Activated T-cell treated with anti-CD3 and anti-CD28 coated beads for 1 hour (primary cell): ENCODE data around the gene NSG1.
"Not testable (repeated sequence)": the region's sequence is repeated elsewhere in the genome, so short reads cannot be mapped to it uniquely, and the experiment has no call there.

Experiments
- DNase-seq: peaks from one replicate; pipeline ENCODE4 v3.0.0-alpha.2; 2020; ENCODE audit warnings: low read depth

The NSG1 gene

GRCh38 chr4:4436244-4436823, 49.4 kb downstream of the NSG1 start:
- no peak for DNase-seq

- DNase-seq: no peak
Observed at GRCh38 chr4:4437798-4438470, 51.0 kb downstream of the NSG1 start.

GRCh38 chr4:4438891-4439290, 52.0 kb downstream of the NSG1 start:
- DNase-seq: no peak

GRCh38 chr4:4439782-4440181, 52.9 kb downstream of the NSG1 start:
- DNase-seq: no peak

GRCh38 chr4:4440333-4441061, 53.6 kb downstream of the NSG1 start:
- no peak for DNase-seq

- no peak for DNase-seq
Observed at GRCh38 chr4:4443821-4444220, 56.9 kb downstream of the NSG1 start.

GRCh38 chr4:4446434-4446833, 59.5 kb downstream of the NSG1 start:
- no peak for DNase-seq

GRCh38 chr4:4455210-4455865, 68.4 kb downstream of the NSG1 start:
- no peak for DNase-seq

- no peak for DNase-seq
Observed at GRCh38 chr4:4456351-4456750, 69.4 kb downstream of the NSG1 start.

GRCh38 chr4:4456816-4457578, 70.1 kb downstream of the NSG1 start:
- no peak for DNase-seq

GRCh38 chr4:4457803-4458553, 71.1 kb downstream of the NSG1 start:
- DNase-seq: no peak

- no peak for DNase-seq
Observed at GRCh38 chr4:4459181-4459580, 72.3 kb downstream of the NSG1 start.

- DNase-seq: no peak
Observed at GRCh38 chr4:4460759-4461158, 73.9 kb downstream of the NSG1 start.

GRCh38 chr4:4461178-4461577, 74.3 kb downstream of the NSG1 start:
- DNase-seq: no peak

GRCh38 chr4:4461850-4462249, 74.9 kb downstream of the NSG1 start:
- peak; percentile 28 for DNase-seq

GRCh38 chr4:4462970-4463369, 76.1 kb downstream of the NSG1 start:
- no peak for DNase-seq

- DNase-seq: not testable (repeated sequence)
Observed at GRCh38 chr4:4465238-4465637, 78.3 kb downstream of the NSG1 start.
